ENCODE measurements around the gene DIO2.

The DIO2 gene

DNA sequence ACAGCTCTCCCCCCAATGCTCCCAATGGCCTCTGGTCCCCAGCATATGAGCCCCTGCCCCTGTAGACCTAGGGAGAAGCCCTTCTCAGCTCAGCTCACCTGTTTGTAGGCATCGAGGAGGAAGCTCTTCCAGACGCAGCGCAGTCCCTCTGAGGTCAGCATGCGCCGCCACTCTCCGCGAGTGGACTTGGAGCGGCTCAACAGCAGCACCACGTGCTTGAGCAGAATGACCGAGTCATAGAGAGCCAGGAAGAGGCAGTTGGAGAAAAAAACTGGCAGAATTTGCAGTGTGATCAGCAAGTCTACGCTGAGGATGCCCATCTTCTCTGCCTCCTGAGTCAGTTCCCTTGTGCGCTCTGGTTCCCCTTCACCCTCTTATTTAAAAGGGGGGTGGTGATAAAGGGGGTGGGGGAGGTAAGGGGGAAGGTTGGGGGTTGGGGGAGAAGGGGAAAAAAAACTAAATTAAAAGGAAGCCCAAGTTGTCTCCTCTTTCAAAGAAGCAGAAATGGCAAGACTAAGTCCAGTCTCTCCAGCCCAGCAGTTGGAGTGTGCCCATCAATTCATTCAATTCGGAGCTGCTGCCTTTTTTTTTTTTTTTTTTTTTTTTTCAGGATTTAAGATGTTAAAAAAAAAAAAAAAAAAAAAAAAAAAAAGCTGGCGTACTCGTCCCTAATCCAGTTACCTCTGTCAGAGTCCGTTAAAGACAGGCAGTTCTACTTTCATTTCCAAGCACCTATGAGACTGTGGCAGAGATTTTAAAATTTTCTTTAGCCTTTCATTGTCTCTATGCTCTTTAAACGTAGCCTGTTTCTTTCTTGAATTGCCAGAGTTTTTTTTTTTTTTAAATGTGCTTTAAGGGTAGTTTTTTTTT is at the start of gene DIO2:
Gene DIO2 (minus strand): TSS at position 352 of the 870 bp plus-strand sequence. CDS start 32 bp downstream, at position 320.
- DNase-seq (ENCODE audit: low read depth), result peak; percentile 65

GRCh38 chr14:80260645-80261044 is 49.3 kb upstream of the DIO2 start:
- no peak for DNase-seq (ENCODE audit: low read depth)

- no peak for DNase-seq (ENCODE audit: low read depth)
Observed at GRCh38 chr14:80239631-80240030, 28.3 kb upstream of the DIO2 start.

GRCh38 chr14:80237143-80237542 is 25.8 kb upstream of the DIO2 start:
- no peak for DNase-seq (ENCODE audit: low read depth)

DNA sequence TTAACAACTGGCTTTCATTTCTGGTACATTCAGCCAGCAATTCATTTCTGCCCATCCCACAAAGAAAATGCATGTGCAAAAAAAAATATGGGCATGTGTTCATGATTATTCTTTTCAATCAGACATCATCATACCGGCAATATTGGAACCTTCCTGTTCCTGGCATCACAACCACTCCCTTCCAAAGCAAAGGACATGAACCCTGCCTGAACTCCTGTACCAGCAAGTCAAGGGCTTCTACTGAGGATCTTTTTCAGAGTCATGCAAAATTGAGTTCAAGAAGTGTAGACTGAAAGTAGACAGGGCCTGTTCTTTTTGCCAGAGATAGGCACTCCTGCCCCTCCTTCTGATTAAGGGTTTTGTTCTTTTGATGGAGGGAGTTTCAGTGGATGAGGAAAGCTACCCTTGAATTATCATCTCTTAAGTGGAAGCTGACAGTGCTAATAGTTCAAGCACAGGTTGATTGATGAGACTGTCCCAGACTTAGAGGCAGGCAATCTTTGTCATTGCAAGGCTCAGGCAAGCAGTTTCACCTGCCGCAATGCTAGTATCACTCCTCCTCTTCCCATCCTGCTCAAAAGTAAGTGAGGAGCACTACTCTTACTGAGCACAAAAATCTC is 22.3 kb upstream of the DIO2 start:
- DNase-seq (ENCODE audit: low read depth), result no peak

DNA sequence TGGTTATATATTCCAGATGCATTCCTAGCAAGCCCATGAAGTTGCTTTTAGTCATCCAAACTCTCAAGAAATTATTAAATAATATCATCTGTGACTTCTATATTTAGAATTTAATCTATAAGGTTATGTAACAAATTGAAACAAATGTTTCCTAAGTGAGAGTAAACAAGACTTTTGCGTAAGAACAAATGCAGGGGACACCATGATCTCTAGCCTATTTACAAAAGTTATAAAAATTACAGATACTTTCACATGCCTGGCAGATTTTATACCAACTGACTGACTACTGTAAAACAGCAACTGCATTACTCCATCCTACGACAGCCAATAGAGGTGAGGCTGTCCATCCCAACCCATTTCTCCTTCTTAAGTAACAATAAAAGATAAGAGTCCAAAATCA is 20.4 kb upstream of the DIO2 start:
- peak; percentile 58 for DNase-seq (ENCODE audit: low read depth)

- DNase-seq (ENCODE audit: low read depth), result peak; percentile 53
Observed at GRCh38 chr14:80223696-80224465, 12.6 kb upstream of the DIO2 start.

DNA sequence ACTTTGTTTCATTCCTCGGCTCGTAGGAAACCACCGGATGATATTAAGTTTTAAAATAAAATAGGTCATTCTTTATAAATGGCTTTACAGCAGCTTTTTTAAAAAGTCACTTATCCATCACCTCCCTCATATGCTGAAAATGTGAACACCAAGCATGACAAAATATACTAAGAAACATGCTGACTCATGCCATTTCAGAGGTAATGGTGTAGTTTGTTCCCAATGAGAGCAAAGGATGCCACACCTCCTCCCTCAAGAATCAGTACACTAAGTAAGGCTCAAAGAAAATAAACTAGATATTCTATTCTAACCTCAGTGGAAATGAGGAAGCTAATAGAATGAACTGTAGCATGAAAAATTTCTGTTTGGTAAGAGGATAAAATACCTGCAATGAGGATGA is 5.5 kb upstream of the DIO2 start:
- DNase-seq (ENCODE audit: low read depth), result no peak

DNA sequence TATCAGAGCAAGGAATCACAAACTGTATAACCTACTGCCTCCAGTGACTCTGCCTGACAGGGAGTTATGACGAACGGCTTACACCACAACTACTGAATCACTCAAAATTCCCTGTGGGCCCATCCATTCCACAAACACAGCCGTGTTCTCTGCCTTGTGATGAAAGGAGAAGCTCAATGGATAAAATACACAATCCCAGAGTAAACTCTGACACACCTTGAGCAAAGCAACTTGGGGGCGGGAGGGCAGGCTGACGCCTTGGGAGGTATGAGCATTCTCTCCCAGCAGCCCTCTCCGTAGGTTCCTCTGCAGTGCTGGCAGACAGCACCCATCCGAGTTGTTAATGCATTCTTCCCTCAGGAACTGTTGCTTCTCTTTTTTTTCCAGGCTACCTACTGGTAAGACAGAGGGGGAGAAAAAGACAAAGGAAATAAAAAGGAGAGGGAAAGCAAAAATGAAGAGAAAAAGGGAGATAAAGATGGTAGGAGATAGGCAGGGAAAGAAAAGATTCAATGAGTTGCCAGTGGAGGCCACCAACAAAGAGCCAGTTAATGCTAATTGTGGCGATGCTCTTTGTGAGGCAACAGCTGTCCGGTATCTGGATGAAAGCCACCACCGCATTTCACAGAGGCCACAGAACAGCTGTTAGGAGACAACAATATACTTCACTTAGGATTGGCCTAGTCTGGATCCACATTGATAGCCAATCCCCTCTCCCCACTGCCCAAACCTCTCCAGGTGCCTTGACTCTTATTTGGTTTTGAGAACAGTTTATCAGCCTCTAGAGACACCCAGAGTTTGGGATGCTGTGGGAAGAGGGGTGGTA is 4.7 kb upstream of the DIO2 start:
- DNase-seq (ENCODE audit: low read depth), result peak; percentile 82

- DNase-seq (ENCODE audit: low read depth), result peak; percentile 32
Observed at GRCh38 chr14:80215081-80215480, 3.8 kb upstream of the DIO2 start.

DNA sequence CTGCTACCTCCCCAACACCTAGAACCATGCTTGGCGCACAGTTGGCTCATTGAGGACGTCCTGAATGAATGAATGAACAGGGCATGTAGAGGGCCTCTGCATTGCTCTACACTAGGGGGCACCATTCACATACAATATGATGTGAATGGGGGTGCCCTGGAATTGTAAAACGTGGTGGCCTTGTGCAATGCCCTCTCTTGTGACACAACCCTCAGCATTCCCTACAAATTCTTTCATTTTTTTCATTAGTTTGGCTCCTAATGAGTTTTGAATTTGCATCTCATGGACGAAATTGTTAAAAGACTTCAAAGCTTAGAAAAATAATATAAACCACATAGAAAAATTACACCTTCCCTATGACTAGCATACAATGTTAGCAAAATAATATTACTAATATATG is 2.3 kb upstream of the DIO2 start:
- DNase-seq (ENCODE audit: low read depth), result peak; percentile 81

DNA sequence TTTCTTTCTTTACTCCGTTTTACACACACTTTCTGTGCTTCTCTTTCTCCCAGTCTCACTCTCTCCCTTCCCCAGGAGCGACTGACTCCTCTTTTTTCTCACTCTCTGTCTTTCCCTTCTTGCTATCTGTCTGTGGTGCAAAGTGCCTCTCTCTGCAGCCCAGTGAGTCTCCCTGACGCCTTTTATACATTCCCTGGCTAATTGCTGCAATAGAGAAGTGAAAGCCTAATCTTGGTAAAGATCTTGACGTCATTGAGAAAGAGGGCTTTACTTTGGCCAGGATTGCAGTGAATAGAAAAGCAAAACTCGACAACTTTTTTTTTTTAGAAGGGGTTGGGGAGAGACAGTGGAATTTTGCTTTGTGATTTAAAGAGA is 706 bp upstream of the DIO2 start:
- peak; percentile 82 for DNase-seq (ENCODE audit: low read depth)

DNA sequence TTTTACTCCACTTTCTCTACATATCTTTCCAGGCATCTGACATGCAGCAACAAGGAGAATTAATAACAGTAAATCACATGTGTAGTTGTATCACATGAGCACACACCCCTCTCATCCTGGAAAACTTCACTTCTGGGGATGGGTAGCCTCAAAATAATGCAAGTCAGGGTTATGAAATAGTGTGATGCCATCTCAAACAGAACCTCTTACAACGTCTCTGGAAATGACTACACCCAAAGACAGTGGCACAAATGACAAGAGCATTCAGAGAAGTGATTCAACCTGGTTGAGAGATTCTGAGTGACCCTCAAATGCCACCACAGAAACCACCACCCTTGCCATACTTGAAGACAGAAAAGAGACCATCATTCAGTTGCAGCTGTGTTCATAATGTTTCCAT is 2.8 kb downstream of the DIO2 start:
- peak; percentile 66 for DNase-seq (ENCODE audit: low read depth)

DNA sequence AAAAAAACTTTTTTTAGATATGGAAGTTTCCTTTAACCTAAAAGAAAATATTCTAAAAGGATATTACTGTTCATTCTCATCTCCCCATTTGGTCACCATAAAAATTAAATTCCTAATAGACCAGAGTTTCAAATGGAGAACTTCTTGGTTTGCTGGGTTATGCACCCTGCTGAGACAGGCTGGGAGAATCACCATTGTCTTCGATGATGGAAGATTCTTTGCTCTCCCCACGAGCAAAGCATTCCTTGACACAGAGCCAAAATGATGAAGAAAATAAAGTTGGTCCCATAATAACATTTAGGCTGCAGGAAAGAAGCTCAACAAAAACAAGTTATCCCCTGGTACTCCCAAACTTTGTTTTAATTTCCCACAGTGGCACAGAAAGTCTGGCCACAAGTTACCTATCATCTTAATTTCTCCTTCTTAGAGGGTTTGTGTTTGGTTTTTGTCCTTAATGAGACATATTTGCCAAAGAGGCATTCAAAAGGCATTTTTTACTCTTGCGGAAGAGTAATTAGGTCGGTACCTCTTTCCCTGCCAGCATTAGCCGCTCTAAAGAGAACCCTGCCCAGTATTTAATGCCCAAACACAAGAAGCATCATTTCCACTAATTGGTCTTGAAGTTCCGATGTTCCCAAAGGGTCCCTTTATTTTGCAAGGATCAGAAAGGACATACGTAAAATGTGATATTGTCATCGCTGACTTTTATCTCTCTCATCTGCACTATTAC is 4.8 kb downstream of the DIO2 start:
- DNase-seq (ENCODE audit: low read depth), result no peak

- no peak for DNase-seq (ENCODE audit: low read depth)
Observed at GRCh38 chr14:80202888-80203562, 8.3 kb downstream of the DIO2 start.

- DNase-seq (ENCODE audit: low read depth), result no peak
Observed at GRCh38 chr14:80200093-80200492, 11.2 kb downstream of the DIO2 start.

DNA sequence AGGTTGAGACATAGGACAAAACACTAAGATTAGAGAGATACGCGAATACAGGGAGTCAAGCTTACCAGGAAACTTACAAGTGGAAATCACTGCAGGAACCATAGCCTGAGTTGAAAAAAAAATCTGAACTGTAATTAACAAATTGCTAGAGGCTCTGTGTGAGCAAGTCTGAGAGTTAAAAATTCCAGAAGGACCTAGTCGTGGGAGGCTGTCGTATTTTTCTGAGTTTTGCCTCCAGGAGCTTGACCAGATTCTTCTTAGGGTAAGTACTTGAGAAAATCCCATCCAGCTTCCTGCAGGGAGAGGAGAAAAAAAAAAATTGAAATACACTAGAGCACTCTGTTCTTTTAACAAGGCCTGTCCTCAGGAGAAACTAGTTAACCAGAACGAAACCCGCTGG is 22.7 kb downstream of the DIO2 start:
- no peak for DNase-seq (ENCODE audit: low read depth)

GRCh38 chr14:80186301-80186800 is 25.0 kb downstream of the DIO2 start:
- no peak for DNase-seq (ENCODE audit: low read depth)

GRCh38 chr14:80176893-80177292 is 34.4 kb downstream of the DIO2 start:
- DNase-seq (ENCODE audit: low read depth), result no peak

GRCh38 chr14:80172375-80173051 is 38.8 kb downstream of the DIO2 start:
- DNase-seq (ENCODE audit: low read depth), result no peak

All from amniotic epithelial cell (primary cell).